ENCODE data around the gene GBP1. TPM values are rescaled to one million over a fixed set of nuclear protein-coding genes. Genes with fewer than 3 reads are reported as not detected.

Gene GBP1
- total RNA-seq, 2 donors from 2014 or later: not detected

GRCh38 chr1:89064632-89065031, 376 bp downstream of the GBP1 start:
- Mint-ChIP-seq H3K4me3 (no peak overlapping the region), H3K9me3 (no peaks in the 10 kb centered on the region), H3K27ac (no peak overlapping the region)

GRCh38 chr1:89063094-89063493, 1.9 kb downstream of the GBP1 start:
- WGBS, 2 experiments (ENCODE audit: insufficient coverage in 1 of 2, insufficient read length in 1 of 2): 90 to 100% methylated on average over 1 to 2 of the region's 3 CpGs
- Histone ChIP-seq H3K27ac (ENCODE audit: low read depth, low read length) (no peak overlapping the region), H3K36me3 (ENCODE audit: control insufficient read depth, insufficient read depth, low read length) (no peaks in the 10 kb centered on the region), H3K4me1 (ENCODE audit: control insufficient read depth, insufficient read depth, low read length) (peaks cover 3% of the 10 kb centered on the region), H3K9ac (ENCODE audit: extremely low read depth, low read length, poor library complexity, severe bottlenecking) (no peak overlapping the region), H3K27me3 (ENCODE audit: control insufficient read depth, insufficient read depth, low read length, poor library complexity, severe bottlenecking) (no peaks in the 10 kb centered on the region), H3K4me3 (ENCODE audit: low read length) (no peak overlapping the region), H3K9me3 (ENCODE audit: control insufficient read depth, low read length) (no peaks in the 10 kb centered on the region)
- no peak for DNase-seq
- H3K27me3 Mint-ChIP-seq (ENCODE audit: insufficient read depth): no peaks in the 10 kb centered on the region
- no peak for TF ChIP-seq CTCF (conservative IDR thresholded peaks at IDR 0.05)
- H3K36me3 Mint-ChIP-seq (ENCODE audit: low read depth): no peaks in the 10 kb centered on the region
- H3K4me3 Mint-ChIP-seq: no peak overlapping the region
- H3K4me1 Mint-ChIP-seq: peaks cover 7% of the 10 kb centered on the region
- no peaks in the 10 kb centered on the region for H3K9me3 Mint-ChIP-seq
- H3K27ac Mint-ChIP-seq: no peak overlapping the region

More at GRCh38 chr1:89064632-89065031, 376 bp downstream of the GBP1 start:
- no peaks in the 10 kb centered on the region for H3K36me3 ChIP-seq (ENCODE audit: control insufficient read depth, insufficient read depth, low read length)
- no peak overlapping the region for H3K27ac ChIP-seq (ENCODE audit: low read depth, low read length)
- H3K36me3 Mint-ChIP-seq (ENCODE audit: low read depth): no peaks in the 10 kb centered on the region
- peaks cover 3% of the 10 kb centered on the region for H3K4me1 ChIP-seq (ENCODE audit: control insufficient read depth, insufficient read depth, low read length)
- 85 to 95% methylated on average over 3 to 4 of the region's 4 CpGs for WGBS, 2 experiments (ENCODE audit: insufficient coverage in 1 of 2, insufficient read length in 1 of 2)
- no peak overlapping the region for H3K4me3 ChIP-seq (ENCODE audit: low read length)
- no peaks in the 10 kb centered on the region for H3K27me3 ChIP-seq (ENCODE audit: control insufficient read depth, insufficient read depth, low read length, poor library complexity, severe bottlenecking)
- H3K9me3 ChIP-seq (ENCODE audit: control insufficient read depth, low read length): no peaks in the 10 kb centered on the region
- no peak overlapping the region for H3K9ac ChIP-seq (ENCODE audit: extremely low read depth, low read length, poor library complexity, severe bottlenecking)
- H3K27me3 Mint-ChIP-seq (ENCODE audit: insufficient read depth): no peaks in the 10 kb centered on the region
- peaks cover 7% of the 10 kb centered on the region for H3K4me1 Mint-ChIP-seq
- DNase-seq: no peak
- TF ChIP-seq CTCF (conservative IDR thresholded peaks at IDR 0.05): no peak

- no peak for TF ChIP-seq CTCF (conservative IDR thresholded peaks at IDR 0.05)
- Mint-ChIP-seq H3K27me3 (ENCODE audit: insufficient read depth) (no peaks in the 10 kb centered on the region), H3K4me3 (no peak overlapping the region), H3K9me3 (no peaks in the 10 kb centered on the region), H3K27ac (no peak overlapping the region), H3K36me3 (ENCODE audit: low read depth) (no peaks in the 10 kb centered on the region), H3K4me1 (peaks cover 7% of the 10 kb centered on the region)
- H3K4me1 ChIP-seq (ENCODE audit: control insufficient read depth, insufficient read depth, low read length): peaks cover 3% of the 10 kb centered on the region
- H3K4me3 ChIP-seq (ENCODE audit: low read length): no peak overlapping the region
- DNase-seq: no peak
- no peaks in the 10 kb centered on the region for H3K9me3 ChIP-seq (ENCODE audit: control insufficient read depth, low read length)
- no peak overlapping the region for H3K9ac ChIP-seq (ENCODE audit: extremely low read depth, low read length, poor library complexity, severe bottlenecking)
- WGBS, 2 experiments (ENCODE audit: insufficient coverage in 1 of 2, insufficient read length in 1 of 2): 95 to 100% methylated on average over 1 to 5 of the region's 5 CpGs
- H3K27me3 ChIP-seq (ENCODE audit: control insufficient read depth, insufficient read depth, low read length, poor library complexity, severe bottlenecking): no peaks in the 10 kb centered on the region
- H3K36me3 ChIP-seq (ENCODE audit: control insufficient read depth, insufficient read depth, low read length): no peaks in the 10 kb centered on the region
- H3K27ac ChIP-seq (ENCODE audit: low read depth, low read length): no peak overlapping the region
These were observed 4.9 kb downstream of the GBP1 start for GRCh38 chr1:89060091-89060490.

Measured in endodermal cell (in vitro differentiated cells).